ENCODE measurements around the gene CPA1. TPM values are rescaled to one million over a fixed set of nuclear protein-coding genes. Genes with fewer than 3 reads are reported as not detected.

CPA1 gene
- total RNA-seq, 1 donor from 2014 or later: not detected

- DNase-seq: no peak
- Mint-ChIP-seq H3K36me3 (ENCODE audit: low read depth) (no peaks in the 10 kb centered on the region), H3K27me3 (no peaks in the 10 kb centered on the region), H3K9me3 (no peaks in the 10 kb centered on the region), H3K27ac (no peak overlapping the region), H3K4me3 (no peak overlapping the region), H3K4me1 (no peaks in the 10 kb centered on the region)
- ChIA-PET CTCF (no interaction called here), POLR2A (no interaction called here)
- no peak for TF ChIP-seq CTCF (IDR thresholded peaks at IDR 0.05)
- ATAC-seq (ENCODE audit: low read depth): no peak
- intact Hi-C loops (cut with micrococcal nuclease): no loop called here
Measured at GRCh38 chr7:130383187-130383980, 3.1 kb downstream of the CPA1 start.

GRCh38 chr7:130384371-130384801, 4.1 kb downstream of the CPA1 start:
- Mint-ChIP-seq H3K27ac (no peak overlapping the region), H3K4me1 (no peaks in the 10 kb centered on the region), H3K27me3 (no peaks in the 10 kb centered on the region), H3K9me3 (no peaks in the 10 kb centered on the region), H3K4me3 (no peak overlapping the region), H3K36me3 (ENCODE audit: low read depth) (no peaks in the 10 kb centered on the region)
- TF ChIP-seq CTCF (IDR thresholded peaks at IDR 0.05): no peak
- intact Hi-C loops (cut with micrococcal nuclease): no loop called here
- POLR2A ChIA-PET: no interaction called here
- DNase-seq (no peak), ATAC-seq (ENCODE audit: low read depth) (no peak)
- CTCF ChIA-PET: no interaction called here

- Mint-ChIP-seq H3K4me1 (no peaks in the 10 kb centered on the region), H3K9me3 (no peaks in the 10 kb centered on the region), H3K4me3 (no peak overlapping the region), H3K27me3 (no peaks in the 10 kb centered on the region), H3K27ac (no peak overlapping the region), H3K36me3 (ENCODE audit: low read depth) (no peaks in the 10 kb centered on the region)
- ChIA-PET POLR2A (no interaction called here), CTCF (no interaction called here)
- DNase-seq: no peak
- TF ChIP-seq CTCF (IDR thresholded peaks at IDR 0.05): no peak
- no peak for ATAC-seq (ENCODE audit: low read depth)
- intact Hi-C loops (cut with micrococcal nuclease): no loop called here
Measured at GRCh38 chr7:130384841-130385599, 4.7 kb downstream of the CPA1 start.

GRCh38 chr7:130385600-130386066, 5.3 kb downstream of the CPA1 start:
- DNase-seq (no peak), ATAC-seq (ENCODE audit: low read depth) (no peak)
- ChIA-PET CTCF (no interaction called here), POLR2A (no interaction called here)
- no peaks in the 10 kb centered on the region for H3K4me1 Mint-ChIP-seq
- no peaks in the 10 kb centered on the region for H3K27me3 Mint-ChIP-seq
- H3K9me3 Mint-ChIP-seq: no peaks in the 10 kb centered on the region
- H3K4me3 Mint-ChIP-seq: no peak overlapping the region
- H3K27ac Mint-ChIP-seq: no peak overlapping the region
- intact Hi-C loops (cut with micrococcal nuclease): no loop called here
- TF ChIP-seq CTCF (IDR thresholded peaks at IDR 0.05): no peak
- no peaks in the 10 kb centered on the region for H3K36me3 Mint-ChIP-seq (ENCODE audit: low read depth)

GRCh38 chr7:130386876-130387275, 6.6 kb downstream of the CPA1 start:
- no peaks in the 10 kb centered on the region for H3K4me1 Mint-ChIP-seq
- no peak overlapping the region for H3K4me3 Mint-ChIP-seq
- CTCF ChIA-PET: no interaction called here
- no peaks in the 10 kb centered on the region for H3K27me3 Mint-ChIP-seq
- H3K36me3 Mint-ChIP-seq (ENCODE audit: low read depth): no peaks in the 10 kb centered on the region
- POLR2A ChIA-PET: no interaction called here
- ATAC-seq (ENCODE audit: low read depth) (no peak), DNase-seq (no peak)
- no peak overlapping the region for H3K27ac Mint-ChIP-seq
- intact Hi-C loops (cut with micrococcal nuclease): no loop called here
- TF ChIP-seq CTCF (IDR thresholded peaks at IDR 0.05): no peak
- H3K9me3 Mint-ChIP-seq: no peaks in the 10 kb centered on the region

Data from activated B cell treated with CpG ODN at 0.5 μM for 24 hours (primary cell).